Measurements from ENCODE around the gene MACROD2. TPM values are rescaled to one million over a fixed set of nuclear protein-coding genes. Genes with fewer than 3 reads are reported as not detected.

Gene MACROD2
- polyA plus RNA-seq, 1 donor from 2014 or later = 23.2 TPM

GRCh38 chr20:15316556-15316955 lies 1321.2 kb downstream of the MACROD2 start:
- H2AFZ ChIP-seq (ENCODE audit: low read depth, low read length) = no peak overlapping the region
- H3K27ac ChIP-seq (ENCODE audit: low read length) = no peak overlapping the region
- H3K4me2 ChIP-seq (ENCODE audit: low read length) = no peak overlapping the region
- H3F3A ChIP-seq (ENCODE audit: insufficient read depth, low read length, poor library complexity, severe bottlenecking) = no peaks in the 10 kb centered on the region
- H3K79me2 ChIP-seq (replicated peaks; ENCODE audit: insufficient read depth, low read length) = no peaks in the 10 kb centered on the region
- no peaks in the 10 kb centered on the region for H3K9me3 ChIP-seq (ENCODE audit: low read length)
- no peaks in the 10 kb centered on the region for H3K27me3 ChIP-seq (ENCODE audit: insufficient read depth, low read depth, low read length)
- no peak for TF ChIP-seq POLR2AphosphoS5 (IDR thresholded peaks at IDR 0.05)
- TF ChIP-seq TAF1 (IDR thresholded peaks at IDR 0.05; ENCODE audit: low read depth) = no peak
- TF ChIP-seq REST (IDR thresholded peaks at IDR 0.05; ENCODE audit: borderline replicate concordance) = no peak
- TF ChIP-seq EP300 (conservative IDR thresholded peaks at IDR 0.05; ENCODE audit: poor library complexity, severe bottlenecking) = no peak
- no peak for TF ChIP-seq EZH2 (IDR thresholded peaks at IDR 0.05; ENCODE audit: borderline replicate concordance, insufficient read depth, low read length, poor library complexity, severe bottlenecking)
- no peak for TF ChIP-seq RAD21 (conservative IDR thresholded peaks at IDR 0.05)
- no peak for TF ChIP-seq CTCF (IDR thresholded peaks at IDR 0.05; ENCODE audit: poor library complexity, severe bottlenecking)
- TF ChIP-seq SMC3 (conservative IDR thresholded peaks at IDR 0.05; ENCODE audit: poor library complexity) = no peak
- no peak overlapping the region for H3K4me3 ChIP-seq (ENCODE audit: low read length)
- H3K9ac ChIP-seq (ENCODE audit: low read length) = no peak overlapping the region
- H3K36me3 ChIP-seq (ENCODE audit: insufficient read depth, low read length) = no peaks in the 10 kb centered on the region
- no peaks in the 10 kb centered on the region for H3K9me2 ChIP-seq (ENCODE audit: insufficient read depth, low read length)
- no peaks in the 10 kb centered on the region for H4K20me1 ChIP-seq (ENCODE audit: insufficient read depth)

- Histone ChIP-seq H3K4me3 (ENCODE audit: low read length) (no peak overlapping the region), H3K9me2 (ENCODE audit: insufficient read depth, low read length) (no peaks in the 10 kb centered on the region), H2AFZ (ENCODE audit: low read depth, low read length) (no peak overlapping the region), H3F3A (ENCODE audit: insufficient read depth, low read length, poor library complexity, severe bottlenecking) (no peaks in the 10 kb centered on the region), H3K36me3 (ENCODE audit: insufficient read depth, low read length) (no peaks in the 10 kb centered on the region), H3K79me2 (replicated peaks; ENCODE audit: insufficient read depth, low read length) (no peaks in the 10 kb centered on the region), H3K9me3 (ENCODE audit: low read length) (no peaks in the 10 kb centered on the region), H3K27me3 (ENCODE audit: insufficient read depth, low read depth, low read length) (no peaks in the 10 kb centered on the region), H3K27ac (ENCODE audit: low read length) (no peak overlapping the region), H3K9ac (ENCODE audit: low read length) (no peak overlapping the region), H3K4me2 (ENCODE audit: low read length) (no peak overlapping the region), H4K20me1 (ENCODE audit: insufficient read depth) (no peaks in the 10 kb centered on the region)
- TF ChIP-seq TAF1 (IDR thresholded peaks at IDR 0.05; ENCODE audit: low read depth) (no peak), REST (IDR thresholded peaks at IDR 0.05; ENCODE audit: borderline replicate concordance) (no peak), MXI1 (conservative IDR thresholded peaks at IDR 0.05; ENCODE audit: poor library complexity, severe bottlenecking) (no peak), CTCF (IDR thresholded peaks at IDR 0.05; ENCODE audit: poor library complexity, severe bottlenecking) (no peak), RAD21 (conservative IDR thresholded peaks at IDR 0.05) (no peak), SMC3 (conservative IDR thresholded peaks at IDR 0.05; ENCODE audit: poor library complexity) (no peak), EP300 (conservative IDR thresholded peaks at IDR 0.05; ENCODE audit: poor library complexity, severe bottlenecking) (no peak), POLR2AphosphoS5 (IDR thresholded peaks at IDR 0.05) (no peak), EZH2 (IDR thresholded peaks at IDR 0.05; ENCODE audit: borderline replicate concordance, insufficient read depth, low read length, poor library complexity, severe bottlenecking) (no peak)
These were observed 1322.4 kb downstream of the MACROD2 start for GRCh38 chr20:15317546-15318232.
